HG02623 (cell line): Measurements from ENCODE around the gene WBP1L.
"Not testable (repeated sequence)": the region's sequence is repeated elsewhere in the genome, so short reads cannot be mapped to it uniquely, and the experiment has no call there.

Source experiments
- ATAC-seq: cut with Tn5 transposase; IDR thresholded peaks from one replicate; pipeline ENCODE4 v1.9.1; 2021; ENCODE audit warnings: moderate library complexity; ENCODE audit not compliant: unreplicated experiment

Gene WBP1L

DNA sequence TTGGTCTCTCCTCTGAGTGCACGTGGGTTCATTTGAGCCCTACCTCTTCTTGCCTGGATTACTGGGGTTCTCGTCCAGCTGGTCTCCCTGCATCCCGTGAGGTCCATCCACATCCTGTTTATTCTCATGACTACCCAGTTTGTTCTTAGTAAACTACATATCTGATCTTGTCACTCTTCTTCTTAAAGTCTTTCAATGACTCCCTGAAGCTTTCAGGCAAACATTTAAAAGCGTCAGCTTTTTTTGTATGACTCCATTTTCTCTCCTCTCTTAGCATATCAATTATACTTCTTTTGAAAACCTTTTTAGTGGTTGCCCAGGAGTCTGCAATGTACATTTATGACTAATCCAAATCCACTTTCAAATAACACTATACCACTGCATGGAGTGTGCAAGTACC, 21.8 kb upstream of the WBP1L start:
- no peak for ATAC-seq

DNA sequence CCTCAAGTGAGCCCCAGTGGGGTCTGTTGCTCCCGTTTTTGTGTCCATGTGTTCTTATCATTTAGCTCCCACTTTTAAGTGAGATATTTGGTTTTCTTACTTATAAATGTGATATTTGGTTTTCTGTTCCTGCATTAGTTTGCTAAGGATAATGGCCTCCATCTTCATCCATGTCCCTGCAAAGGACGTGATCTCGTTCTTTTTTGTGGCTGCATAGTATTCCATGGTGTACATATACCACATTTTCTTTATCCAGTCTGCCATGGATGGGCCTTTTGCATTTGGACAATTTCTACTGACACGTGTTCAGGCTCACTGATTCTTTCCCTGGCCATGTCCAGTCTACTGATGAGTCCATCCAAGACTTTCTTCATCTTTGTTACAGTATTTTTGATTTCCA, 19.8 kb upstream of the WBP1L start:
- no peak for ATAC-seq

DNA sequence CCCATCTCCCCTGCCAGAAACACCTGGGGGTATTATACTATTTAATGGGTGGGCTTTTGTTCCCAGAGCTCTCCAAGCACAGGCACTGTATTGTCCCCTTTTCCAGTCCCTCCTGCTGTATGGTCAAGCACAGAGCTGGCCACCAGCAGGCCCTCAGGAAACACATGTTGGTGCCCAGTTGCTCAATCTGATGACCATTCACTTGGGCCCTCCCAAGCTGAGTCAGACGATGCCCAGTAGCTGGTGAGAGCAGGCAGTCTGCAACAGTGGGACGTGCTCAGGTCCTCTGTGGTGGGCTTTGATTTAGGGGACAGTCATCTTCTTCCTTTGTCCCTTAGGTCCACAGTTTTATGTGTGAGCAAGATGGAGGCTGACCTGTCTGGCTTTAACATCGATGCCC, 17.5 kb upstream of the WBP1L start:
- ATAC-seq: no peak

DNA sequence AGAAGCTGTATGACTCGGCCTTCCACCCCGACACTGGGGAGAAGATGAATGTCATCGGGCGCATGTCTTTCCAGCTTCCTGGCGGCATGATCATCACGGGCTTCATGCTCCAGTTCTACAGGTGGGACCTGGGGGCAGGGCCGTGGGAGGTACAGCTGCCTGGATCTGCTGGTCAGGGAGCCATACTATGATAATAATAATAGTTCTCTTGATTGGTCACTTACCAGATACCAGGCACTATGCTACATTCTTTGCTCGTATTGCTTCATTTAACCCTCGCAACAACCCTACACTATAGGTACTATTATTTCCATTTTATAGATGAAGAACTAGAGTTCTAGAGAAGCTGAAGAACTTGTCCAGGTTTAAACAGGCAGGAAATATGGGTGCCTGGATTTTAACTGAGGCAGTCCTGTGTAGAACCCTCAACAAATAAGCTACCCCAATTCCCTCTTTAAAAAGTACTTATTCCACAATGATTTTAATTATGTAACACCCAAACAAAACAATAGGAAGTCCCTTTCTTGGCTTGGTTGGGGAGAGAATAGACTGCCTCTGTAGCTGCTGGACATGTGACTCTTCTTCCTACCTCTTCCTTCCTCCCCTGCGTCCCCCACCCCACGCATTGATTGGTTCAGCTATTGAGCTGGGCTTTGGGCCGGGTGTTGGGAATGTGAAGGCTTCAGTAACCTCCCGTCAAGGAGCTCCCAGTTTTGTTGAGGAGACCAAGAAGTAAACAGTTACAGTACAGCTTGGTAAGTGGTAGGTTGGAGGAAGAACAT, 16.5 kb upstream of the WBP1L start:
- ATAC-seq: no peak

DNA sequence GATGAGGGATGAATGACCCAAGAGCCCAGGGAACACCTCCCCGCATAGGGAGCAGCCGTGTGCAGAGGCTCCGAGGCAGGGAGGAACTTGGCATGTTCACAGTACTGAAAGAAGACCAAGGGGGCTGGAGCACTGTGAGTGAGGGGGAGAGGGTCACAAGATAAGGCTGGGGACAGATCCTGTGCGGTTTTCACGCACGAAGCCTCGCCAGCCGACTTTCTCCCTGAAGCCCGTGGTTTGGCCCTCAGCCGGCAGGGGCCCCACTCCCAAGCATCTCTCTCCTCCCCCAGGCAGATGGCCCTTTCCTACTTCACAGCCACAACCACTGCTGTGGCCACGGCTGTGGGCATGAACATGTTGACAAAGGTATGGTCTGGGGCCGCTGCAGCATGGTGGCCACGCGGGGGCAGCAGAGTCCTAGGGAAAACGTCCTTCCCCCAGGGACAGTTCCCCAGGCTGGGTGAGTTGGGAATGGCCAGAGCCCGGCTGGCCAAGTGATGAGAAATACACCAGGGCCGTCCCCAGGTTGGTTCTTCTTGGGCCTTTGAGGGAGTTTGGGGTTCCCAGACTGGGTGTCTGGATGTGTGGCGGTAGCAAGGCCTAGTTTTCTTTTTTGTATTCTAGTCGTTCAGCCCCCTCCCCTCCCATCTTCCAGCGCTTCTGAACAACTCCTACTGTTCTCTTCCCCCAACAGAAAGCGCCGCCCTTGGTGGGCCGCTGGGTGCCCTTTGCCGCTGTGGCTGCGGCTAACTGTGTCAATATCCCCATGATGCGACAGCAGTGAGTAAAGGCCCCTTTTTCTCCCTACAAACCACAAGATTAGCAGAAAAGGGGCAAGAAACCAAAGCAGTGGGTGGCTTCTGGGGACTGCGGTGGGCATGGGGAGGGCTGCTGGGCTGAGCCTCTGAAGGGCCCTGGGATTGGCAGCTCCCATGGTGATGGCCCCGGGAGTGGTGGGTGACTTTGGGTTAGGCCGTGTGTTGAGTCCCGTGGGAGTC, 14.4 kb upstream of the WBP1L start:
- ATAC-seq: no peak

DNA sequence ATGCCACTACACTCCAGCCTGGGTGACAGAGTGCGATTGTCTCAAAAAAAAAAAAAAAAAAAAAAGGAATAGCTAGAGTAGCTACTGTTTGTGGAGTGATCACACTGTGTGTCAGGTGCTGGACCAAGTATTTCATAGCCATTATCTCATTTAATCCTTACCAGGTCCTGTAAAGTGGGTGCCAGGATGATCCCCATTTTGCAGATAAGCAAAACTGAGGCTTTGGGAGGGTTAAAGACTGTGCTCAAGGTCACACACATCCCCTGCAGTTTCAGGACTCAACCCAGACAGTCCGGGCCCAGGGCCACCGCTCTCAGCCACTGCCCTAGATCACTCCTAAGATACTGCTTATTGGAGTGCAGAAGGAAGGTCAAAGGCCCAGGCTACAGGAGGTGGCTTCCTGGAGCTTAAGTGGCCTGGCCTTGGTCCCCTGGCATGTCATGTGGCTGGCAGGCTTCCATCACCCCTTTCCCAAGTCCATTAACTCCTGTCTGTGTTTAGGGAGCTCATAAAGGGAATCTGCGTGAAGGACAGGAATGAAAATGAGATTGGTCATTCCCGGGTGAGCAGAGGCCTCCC, 12.4 kb upstream of the WBP1L start:
- ATAC-seq: no peak

DNA sequence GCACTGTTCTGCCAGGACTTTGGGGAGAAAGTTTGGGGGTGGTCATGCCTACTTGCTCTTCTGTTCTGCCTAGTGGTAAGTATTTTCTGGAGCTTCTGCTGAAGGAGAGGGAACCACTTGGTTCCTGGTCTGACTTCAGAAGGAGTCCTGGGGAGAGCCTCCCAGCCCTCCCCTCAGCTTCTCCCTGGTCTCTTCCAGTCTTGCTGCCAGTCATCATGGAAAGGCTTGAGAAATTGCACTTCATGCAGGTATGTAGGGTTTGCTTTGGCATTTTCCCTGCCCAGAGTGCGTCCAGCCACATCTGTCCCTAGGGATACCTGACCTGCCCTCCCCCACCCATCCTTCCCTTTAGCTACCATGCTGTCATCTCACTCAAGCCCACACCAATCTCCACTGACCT, 11.1 kb upstream of the WBP1L start:
- no peak for ATAC-seq

DNA sequence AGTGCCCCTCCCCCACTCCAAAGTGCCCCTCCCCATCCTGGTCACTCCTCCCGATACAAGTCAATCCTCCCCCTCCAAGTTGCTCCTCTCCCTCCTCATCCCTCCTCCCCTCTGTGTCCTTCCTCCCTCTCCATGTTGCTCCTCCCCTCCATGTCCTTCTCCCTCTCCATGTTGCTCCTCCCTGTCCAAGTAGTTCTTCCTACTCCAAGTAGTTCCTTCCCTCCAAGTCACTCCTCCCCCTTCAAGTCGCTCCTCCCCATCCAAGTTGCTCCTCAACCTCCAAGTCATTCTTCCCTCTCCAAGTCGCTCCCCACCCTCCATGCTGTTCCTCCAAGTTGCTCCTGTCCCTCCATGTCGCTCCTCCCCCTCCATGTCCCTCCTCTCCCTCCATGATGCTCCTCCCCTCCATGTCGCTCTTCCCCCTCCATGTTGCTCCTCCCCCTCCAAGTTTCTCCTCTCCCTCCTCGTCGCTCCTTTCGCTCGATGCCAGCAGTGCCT, 8.6 kb upstream of the WBP1L start:
- ATAC-seq: no peak

DNA sequence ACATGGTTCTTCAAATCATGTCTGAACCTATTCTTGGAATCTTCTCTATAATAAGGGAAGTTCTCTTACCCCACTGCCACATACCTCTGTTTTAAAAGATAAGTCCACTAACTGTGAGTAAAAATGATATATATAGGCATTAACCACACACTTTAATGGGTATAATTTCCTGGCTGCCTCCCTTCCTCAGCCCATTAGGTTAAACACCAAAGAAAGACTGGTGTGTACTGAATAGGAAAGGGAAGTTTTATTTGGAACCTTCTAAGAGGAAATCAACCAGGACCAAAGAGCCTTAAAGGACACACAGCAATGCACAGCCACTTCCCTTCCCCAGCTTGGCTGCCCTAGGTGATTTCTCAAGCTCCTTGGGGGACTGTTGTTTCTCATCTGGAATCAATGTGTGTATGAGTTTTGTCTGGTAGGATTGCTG, 5.0 kb upstream of the WBP1L start:
- no peak for ATAC-seq

DNA sequence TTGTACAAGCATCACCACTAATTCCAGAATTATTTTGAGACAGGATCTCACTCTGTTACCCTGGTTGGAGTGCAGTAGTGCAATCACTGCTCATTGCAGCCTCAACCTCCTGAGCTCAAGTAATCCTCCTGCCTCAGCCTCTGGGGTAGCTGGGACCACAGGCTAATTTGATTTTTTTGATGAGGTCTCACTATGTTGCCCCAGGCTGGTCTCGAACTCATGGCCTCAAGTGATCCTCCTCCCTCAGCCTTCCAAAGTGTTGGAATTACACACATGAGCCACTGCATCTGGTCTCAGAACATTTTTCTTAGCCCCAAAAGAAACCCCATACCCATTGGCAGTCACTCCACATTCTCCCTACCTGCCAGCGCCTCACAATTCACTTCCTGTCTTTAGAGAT, 3.5 kb upstream of the WBP1L start:
- no peak for ATAC-seq

DNA sequence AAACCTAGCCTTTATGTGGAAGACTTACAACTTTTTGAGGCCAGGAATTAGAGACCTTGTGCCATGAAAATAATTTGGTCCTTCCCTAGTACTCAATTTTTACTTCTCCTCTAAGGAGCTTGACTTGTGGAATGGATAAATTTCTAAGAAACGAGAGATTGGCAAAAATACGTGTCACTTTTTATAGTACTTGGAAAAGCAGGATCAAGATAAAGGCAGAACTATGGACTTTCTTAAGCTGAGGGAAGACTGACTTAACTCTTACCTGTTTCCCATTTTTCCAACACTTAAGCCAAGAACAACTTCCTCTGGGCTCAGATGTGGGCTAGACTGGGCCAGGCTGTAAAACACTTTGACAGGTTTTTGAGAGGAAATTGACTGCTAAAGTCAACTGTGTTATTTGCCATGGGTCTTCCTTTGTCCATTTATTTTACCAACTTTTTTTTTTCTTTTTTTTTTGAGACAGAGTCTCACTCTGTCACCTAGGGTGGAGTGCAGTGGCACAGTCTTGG, 2.0 kb upstream of the WBP1L start:
- ATAC-seq: no peak

DNA sequence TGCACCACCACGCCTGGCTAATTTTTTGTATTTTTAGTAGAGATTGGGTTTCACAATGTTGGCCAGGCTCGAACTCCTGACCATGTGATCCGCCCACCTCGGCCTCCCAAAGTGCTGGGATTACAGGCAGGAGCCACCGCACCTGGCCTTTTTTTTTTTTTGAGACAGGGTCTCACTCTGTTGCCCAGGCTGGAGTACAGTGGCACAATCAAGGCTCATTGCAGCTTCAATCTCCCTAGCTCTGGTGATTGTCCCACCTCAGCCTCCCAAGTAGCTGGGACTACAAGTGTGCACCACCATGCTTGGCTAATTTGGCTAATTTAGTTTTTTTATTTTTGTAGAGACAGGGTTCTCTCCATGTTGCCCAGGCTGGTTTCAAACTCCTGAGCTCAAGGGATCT, 1.4 kb upstream of the WBP1L start:
- not testable (repeated sequence) for ATAC-seq

DNA sequence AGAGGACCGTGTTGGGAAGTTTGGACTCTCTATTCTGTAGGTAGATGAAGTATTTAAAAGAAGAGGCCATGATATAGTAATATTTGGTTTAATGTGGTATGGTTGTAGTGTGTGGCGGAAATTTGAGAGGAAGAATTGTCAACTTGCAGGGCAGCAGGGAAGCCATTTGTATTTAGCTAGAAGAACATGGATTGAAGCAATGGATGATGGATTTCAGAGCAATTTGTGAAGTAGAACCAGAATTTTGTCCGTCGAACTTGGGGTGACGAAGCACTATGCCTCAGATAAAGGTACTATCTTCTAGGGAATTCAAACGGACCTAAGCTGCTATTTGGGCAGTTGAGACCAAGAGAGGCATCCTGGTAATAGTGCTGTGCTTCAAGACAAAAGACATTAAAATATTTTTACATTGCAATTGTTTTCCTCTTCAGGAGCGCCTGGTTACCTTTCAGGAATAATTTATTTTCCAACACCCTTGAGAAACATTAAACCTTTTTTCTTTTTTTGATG, 615 bp upstream of the WBP1L start:
- no peak for ATAC-seq

DNA sequence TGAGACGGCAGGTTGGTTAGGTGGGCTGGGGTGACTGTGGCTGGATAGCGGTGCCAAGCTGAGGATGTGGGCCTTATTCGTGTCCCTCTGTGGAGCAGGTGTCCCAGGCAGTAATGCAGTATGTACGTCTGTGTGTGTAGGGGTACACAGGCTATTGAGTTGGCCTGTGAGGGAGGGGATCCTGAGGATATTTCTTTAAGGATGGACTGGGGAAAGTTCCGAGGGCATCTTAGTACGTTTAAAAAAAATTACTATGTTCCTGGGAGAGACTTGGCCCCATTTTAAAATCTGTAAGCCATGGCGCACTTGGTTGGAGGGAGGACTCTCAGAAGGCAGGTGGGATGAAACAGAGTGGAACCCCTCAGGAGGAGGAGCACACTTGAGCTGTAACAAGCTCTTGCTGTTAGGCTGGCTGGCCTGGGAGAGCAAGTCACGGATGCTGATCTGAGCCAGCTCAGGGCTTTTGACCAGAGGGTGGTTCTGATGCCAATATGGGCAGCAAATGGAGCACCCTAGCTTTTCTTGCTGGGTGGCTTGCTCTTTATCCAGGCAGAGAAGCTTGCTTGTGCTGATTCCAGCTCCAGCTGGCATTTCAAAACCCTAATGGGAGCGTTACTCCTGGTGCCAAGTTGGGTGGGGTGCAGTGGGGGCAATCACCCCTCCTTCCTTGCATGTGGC, 765 bp downstream of the WBP1L start:
- no peak for ATAC-seq

DNA sequence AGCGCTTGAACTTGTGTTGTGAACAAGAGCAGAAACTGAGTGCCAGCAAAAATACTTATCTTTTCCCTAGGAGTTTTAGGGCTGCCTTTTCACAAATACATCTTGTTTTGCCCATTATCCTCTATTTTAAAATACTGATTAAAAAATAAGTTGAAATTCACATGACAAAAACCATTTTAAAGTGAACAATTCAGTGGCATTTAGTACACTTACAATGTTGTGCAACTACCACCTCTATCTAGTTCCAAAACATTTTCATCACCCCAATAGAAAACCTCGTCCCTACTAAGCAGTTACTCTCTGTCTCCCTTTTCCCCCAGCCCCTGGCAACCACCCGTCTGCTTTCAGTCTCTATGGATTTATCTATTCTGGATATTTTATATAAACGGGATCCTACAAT, 1.4 kb downstream of the WBP1L start:
- ATAC-seq: no peak

DNA sequence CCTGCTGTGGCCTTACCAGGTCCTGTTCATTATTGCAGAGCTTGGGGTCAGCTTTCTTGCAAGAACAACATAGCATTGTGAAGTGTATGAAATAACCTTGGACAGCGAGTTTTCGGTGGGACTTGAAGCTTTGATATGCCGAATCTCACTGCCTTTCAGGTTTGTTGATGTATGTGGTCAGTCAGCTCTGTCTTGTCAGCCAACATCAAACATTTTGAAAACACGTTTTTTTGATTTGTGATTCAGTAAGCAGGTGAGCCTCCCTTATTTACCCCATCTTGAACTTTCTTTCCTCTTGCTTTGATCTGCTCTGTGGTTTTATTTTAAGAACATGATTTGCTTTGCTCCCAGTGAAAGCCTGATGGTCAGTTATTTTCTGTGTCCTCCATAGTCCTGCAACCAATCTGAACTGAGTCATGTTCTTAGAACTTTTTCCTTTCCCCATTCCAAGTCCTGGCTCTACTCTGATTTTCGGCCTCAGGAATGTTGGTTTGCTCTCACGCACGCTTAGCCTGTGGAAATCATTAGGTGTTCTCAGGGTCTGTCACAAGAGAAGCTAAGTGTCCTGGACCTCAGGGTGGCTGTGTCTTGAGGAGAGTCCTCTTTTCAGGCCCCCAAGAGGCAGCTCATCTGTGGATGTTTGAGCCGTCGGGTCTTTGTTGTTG, 8.7 kb downstream of the WBP1L start:
- no peak for ATAC-seq

DNA sequence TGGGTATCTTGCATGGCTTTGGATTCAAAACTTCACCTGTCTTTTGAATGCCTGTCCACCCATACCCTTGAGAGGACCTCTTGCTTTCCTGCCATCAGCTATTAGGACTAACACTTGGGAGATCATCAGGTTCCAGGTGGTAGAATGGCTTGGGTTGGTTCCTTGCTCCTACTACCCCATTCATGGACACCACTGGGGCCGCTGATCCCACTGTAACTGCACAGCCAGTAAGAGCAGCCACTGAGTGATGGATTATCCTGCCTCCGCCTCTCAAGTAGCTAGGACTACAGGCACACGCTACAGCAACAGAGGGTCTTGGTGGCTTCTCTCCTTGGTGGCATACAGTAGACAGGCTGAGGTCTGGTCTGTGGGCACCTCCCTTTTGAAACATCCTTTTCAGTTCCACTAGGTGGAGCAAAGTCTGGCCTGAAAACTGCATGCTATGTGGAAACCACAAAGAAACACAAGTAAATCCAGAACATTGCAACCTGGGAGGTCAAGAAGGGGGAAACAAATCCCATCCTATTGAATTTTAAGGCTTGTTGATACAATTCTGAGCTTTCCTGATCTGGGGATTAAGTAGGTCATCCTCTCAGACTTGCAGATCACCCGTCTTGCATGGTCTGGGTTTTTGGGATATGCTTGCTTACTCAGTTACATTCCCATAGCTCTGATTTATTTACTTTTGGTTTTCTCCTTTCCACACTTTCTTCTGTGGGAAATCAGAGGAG, 9.4 kb downstream of the WBP1L start:
- ATAC-seq: no peak

DNA sequence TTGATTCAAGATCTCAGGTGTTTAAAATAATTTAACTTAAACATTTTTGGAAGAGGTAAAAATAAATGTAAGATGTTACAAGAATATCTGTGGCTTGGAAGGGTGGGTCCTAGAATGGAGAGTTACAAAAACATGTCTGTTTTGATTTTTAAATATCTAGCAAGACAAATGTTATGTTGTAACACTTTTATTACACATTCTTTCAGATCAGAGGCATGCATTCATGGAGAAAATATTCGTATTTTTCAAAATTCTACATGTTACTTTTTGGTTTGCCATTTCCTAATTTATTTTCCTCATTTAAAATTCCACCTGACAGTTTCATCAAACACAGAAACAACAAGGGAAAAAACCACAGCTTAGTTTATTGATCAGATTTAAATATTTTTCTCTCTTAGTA, 10.0 kb downstream of the WBP1L start:
- no peak for ATAC-seq

DNA sequence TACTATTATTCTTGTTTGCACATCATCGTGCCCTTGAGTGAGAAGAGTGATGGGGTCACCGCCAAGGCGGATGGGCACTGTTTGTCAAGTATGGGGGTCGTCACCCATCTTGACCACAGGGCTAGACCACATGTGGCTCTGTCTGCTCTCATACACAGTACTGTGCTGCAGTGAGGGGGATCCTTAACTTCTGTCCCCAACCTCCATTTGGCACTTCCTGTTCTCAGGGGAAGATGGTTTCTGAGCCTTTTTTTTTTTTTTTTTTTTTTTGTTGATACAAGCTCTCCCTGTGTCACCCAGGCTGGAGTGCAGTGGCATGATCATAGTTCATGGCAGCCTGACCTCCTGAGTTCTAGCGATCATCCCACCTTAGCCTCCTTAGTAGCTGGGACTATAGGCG, 13.6 kb downstream of the WBP1L start:
- no peak for ATAC-seq
